DMS153 (cell line): Measurements from ENCODE around the gene RRP36.
A peak's percentile ranks its signal among the peaks of the same experiment; 100 is the strongest.
"Not testable (repeated sequence)": the region's sequence is repeated elsewhere in the genome, so short reads cannot be mapped to it uniquely, and the experiment has no call there.

Experiments
- DNase-seq: peaks from one replicate; lab custom pipeline; 2025; lab: John Stamatoyannopoulos, UW

The RRP36 gene, protein sequence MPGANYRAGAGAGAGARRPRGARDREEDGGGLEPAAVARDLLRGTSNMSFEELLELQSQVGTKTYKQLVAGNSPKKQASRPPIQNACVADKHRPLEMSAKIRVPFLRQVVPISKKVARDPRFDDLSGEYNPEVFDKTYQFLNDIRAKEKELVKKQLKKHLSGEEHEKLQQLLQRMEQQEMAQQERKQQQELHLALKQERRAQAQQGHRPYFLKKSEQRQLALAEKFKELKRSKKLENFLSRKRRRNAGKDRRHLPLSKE

DNA sequence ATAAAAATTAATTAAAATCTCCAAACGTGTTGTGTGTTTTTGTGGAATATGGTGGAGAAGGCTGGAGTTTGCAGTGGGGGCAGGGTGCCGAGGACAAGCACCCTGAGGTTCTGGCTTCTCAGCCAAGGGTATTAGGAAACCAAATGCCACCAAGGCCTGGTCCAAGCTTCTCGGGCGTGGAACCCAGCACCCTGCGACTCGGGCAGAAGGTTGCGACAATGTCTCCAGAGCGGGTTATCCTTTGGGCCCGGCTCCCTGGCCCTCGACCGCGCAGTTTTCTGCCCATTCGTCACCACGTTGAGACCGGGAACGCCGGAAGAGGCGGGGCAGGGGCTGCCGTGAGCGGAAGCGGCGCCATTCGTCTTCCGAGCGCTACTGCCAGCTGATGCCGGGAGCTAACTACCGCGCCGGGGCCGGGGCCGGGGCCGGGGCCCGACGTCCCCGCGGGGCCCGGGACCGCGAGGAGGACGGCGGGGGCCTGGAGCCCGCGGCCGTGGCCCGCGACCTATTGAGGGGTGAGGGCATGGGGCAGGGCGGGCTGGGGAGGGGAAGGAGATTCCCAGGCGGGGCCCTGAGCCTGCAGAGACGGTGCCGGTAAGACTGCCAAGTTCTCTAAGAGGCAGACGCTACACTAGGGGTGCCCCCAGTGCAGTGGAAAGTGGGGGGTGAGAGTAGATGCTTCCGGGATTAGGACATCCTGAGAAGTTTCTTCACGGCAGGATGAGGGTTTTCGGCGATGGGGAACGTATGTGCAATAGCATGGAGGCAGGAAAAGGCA is at the start of gene RRP36:
Gene RRP36 (plus strand): TSS at position 354 of the 778 bp plus-strand sequence. CDS start 32 bp downstream, at position 386.
- peak; percentile 21 for DNase-seq

DNA sequence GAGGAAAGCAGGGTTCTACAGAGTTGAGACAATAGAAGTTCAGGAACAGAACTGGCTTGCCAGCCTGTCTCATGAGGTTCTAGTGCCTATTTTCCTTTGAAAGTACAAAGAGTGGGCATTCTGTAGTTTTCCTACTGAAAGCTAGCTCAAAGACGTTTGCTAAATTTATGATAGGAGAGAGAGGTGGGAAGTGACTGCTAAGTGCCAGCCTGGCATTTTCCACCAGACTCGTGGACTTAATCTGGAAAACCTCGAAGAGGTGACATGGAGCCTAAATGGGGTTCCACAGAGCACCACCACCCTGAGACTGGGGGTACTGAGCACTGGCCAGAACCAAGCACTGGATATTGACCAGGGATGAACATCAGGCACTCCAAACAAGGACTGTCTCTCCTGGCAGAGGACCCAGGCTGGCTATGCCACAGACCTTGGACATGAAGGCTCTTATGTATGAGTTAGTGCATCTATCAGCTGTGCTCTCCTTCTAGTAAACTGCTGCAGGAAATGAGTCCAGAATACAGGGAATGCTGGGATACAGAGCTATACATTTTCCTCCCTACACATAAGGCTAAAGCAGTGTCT is 49.6 kb upstream of the RRP36 start:
- DNase-seq, result no peak

DNA sequence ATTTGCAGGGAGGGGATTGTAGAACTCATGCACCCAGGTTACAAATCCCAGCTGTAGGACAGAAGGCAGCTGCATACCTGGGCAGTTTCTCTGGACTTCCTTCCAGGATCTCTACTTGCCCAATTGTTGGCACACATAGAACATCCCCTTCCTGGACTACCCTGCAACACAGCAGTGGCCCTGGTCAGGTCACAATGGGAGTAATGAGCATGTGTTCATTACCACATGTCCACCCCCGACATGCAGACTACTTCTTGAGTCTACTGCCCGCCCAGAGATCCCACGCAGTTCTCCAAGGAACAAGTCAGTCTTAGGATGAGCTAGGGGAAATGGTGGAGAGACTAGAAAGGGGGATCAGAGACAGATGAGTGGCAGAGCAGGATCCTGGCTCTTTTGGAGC is 47.5 kb upstream of the RRP36 start:
- DNase-seq, result no peak

DNA sequence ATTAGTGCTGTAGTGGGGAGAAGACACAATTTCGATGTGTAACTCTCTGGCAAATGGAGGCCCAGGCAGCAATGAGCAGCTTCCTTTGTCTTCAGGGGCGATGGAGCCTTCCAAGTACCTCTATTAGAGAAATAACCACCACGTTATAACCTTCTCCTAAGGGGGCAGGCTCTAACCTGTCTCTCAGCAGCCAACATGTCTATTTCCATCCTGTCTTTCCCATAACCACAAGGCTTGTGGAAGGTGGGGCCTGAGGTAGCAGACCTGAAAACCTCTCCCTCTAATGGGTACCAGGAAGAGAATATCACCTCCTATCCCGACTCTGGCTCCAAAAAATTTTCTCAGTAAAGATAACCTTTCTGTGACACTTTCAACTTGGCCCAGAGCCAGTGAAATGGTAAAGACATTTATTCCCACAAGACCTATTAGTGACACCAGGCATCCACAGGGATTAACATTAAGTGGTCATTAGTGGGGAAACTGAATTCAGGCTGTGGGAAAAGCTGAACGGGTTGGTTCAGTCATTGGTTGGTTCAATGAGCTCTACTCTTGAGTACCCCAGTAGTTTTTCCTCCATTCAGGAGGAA is 46.4 kb upstream of the RRP36 start:
- DNase-seq, result no peak

DNA sequence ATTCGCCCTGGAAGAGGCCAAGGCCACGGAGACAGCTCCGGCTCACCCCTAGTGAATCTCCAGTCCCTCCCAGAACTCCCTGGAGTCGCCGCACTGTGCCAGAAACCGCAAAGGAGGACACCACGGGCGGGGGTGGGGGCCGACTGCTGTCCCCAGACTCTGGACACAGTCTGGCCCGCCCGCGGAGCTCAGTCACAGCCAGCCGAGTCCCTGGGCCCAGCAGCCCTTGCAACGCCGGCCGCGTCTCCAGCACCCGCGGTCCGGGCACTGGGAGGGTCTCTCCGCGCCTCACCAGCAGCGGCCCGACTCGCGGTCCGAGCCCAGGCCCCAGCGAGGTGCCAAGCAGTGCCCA is 43.0 kb upstream of the RRP36 start:
- DNase-seq, result no peak

DNA sequence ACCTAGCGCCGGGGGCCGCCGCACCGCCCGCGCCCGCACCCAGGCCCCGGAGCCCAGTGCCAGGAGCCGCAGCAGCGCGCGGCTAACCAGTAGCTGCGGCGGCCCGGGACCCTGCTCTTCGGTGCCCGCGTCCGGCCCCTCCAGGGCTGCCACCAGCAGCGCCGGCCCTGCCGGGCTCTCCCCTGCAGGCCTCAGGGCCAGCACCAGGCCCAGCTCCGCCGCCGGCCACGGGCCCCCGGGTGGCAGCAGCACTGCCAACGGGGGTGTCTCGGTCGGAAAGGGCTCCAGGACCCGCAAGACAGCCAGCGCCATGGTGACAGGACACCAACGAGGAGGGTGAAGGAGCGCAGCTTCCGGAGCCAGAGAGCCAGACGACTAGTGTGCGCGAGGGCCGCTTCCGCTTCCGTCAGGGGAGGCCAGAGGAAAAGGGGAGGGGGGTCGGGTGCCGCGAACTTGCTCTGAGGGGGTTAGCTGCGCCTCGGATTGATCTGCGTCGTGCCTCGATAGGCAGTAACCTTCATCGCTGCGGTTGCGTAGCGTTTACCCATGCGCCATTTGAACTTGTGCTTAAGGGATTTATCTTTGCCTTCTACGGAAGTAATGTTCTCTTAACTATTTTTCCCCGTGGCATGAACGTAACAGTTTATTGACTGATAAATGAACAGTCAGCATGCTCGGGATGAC is 42.4 kb upstream of the RRP36 start, which contains the start of gene PEX6:
Gene PEX6 (minus strand): TSS at position 343 of the 684 bp plus-strand sequence. CDS start 31 bp downstream, at position 312.
- peak; percentile 73 for DNase-seq

DNA sequence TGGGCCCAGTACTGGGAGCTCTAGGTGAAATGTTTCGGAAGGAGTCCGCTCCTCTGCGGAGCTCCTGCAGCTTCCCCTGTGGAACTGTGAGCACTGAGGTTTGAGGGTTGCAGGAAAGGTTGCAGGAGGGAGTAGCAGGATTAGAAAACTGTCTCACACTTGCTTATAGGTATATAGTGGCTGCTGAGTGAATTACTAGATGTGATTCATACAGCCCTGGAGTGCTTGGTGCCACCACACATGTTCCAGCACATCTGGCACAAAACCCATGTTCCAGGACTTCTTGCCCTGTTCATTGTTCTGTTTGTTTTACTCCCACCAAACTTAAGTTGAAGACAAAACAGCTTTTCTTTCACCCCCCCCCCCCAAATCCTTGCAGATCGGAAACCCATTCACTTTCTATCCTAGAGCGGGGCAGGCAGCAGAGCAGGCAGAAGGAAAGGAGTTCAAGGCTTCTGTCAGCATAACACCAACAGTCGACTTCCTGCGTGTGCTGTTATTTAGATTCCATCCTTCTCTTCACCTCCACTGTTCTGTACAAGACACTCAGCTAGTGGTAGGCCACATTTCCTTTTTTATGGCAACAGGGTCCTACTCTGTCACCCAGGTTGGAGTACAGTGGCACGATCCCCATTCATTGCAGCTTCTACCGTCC is 41.8 kb upstream of the RRP36 start:
- DNase-seq, result no peak

DNA sequence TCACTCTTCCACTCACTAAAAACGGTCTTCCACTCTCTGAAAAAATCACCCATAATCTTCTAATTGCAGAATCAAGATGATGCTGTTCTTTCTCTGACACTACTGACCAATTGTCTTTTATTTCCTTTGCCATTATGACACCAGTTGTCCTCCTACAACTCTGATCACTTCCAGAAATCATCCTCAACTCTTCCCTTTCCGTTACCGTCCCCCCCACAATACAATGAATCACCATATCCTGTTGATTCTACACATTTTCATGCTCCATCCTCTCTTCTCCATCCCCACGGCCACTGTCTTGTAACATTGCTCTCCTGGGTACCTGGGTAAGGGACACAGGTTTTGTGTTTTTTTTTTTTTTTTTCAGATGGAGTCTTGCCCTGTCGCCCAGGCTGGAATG is 39.6 kb upstream of the RRP36 start:
- DNase-seq, result no peak

DNA sequence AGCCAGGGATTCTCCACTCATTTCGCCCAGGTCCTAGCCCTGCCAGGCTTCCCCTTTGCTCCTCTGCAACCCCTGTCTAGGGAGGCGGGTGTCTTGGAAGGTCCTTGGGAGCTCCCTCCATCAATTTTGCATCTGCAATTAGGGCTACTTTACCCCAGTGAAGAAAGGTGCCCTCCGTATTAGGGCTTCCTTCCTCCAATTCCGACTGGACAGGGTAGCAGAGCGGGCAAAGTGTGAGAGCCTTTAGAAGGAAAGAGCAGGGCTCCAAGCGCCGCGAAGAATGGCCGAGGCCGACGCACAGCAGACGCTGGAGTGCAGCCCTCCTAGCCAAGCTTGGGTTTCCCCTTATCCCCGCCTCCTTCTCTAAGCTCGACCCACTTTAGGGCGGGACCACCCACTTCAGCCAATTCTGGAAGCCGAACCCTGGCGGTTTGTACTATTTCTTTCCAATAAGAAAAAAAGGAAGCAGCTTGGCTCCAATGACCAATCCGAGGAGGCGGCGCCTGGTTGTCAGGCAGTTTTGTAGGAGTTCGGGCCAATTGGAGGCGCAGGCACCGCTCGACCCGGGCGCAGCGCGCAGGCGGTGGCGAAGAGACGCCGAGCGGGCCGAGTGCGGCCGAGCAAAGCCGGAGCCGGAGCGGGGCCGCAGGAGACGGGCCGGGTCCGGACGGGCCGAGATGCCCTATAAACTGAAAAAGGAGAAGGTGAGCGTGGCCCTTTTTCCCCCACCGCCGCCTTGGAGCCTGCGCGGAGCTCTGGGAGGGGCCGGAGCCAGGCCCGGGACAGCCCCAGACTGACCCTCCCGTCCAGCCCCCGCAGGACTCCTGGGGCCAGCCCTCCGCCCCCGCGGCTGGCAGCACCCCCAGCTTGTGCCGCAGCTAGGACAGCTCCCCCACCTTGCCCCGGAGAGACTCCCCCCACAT is 37.2 kb upstream of the RRP36 start, which contains the start of gene PPP2R5D:
Gene PPP2R5D (plus strand): TSS at position 570 of the 923 bp plus-strand sequence. CDS start 108 bp downstream, at position 678.
- peak; percentile 99 for DNase-seq

DNA sequence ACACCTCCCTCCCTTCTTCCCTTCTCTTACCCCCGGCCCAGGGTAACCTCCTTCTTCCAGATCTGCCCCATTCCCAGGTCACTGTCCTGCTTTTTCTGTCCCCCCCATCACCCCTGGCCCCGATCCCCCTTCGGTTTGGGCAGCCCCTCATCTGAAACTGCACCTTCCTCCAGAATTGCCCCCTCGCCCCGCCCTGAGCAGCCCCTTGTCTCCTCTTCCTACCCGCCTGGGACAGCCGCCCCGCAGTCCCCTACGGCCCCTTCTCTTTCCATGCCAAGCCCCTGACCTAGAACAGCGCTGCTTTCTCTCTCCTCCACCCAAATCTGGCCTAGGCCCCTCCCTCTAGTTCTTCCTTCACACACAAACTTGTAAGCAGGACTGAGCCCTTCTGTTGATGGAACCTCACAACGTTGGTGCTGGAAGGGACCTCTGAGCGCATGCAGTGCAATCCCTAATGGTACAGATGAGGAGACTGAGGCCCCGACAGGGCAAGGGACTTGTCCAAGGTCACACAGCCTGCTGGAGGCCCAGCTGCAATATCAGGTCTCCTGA is 36.4 kb upstream of the RRP36 start:
- no peak for DNase-seq

DNA sequence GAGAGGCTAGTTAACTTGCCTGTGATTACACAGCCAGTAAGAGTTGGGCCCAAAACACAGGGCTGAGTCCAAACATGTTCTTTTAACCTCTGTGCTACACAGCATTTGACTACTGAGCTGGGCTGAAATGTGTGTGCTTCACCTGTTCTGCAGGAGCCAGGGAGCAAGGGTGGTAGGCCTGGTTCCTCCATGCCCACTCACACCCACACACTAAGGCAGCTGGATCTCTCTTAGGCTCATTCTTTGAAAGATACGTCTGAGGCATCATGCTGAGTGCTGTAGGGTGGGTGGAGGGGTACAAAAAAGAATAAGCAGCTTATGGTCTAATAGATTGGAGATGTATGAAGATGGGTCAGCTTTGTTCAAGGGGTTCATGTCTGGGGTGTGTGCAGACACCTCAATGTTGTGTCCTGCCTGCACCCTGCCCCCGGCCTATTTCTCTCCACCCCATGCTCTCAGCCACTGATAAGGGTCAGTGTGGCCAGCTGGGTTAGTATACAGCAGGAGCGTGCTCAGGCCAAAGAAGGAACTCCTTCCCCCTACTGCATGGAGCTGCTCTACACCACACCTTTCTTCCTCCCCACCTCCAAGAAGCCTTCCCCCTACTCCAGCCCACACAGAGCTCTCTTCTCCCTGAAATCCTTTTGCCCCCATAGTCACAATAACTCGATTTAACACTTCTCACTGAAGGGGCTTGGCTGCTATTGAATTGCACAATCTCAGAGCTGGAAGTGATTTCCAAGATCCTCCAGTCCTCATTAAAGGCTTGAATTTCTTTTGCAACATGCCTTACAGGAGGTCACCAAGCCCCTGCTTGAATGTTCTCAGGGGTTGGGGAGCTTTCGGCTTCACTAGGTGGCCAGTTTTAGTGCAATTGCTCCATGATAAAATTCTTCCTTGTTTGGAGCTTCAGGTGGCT is 33.6 kb upstream of the RRP36 start:
- no peak for DNase-seq

DNA sequence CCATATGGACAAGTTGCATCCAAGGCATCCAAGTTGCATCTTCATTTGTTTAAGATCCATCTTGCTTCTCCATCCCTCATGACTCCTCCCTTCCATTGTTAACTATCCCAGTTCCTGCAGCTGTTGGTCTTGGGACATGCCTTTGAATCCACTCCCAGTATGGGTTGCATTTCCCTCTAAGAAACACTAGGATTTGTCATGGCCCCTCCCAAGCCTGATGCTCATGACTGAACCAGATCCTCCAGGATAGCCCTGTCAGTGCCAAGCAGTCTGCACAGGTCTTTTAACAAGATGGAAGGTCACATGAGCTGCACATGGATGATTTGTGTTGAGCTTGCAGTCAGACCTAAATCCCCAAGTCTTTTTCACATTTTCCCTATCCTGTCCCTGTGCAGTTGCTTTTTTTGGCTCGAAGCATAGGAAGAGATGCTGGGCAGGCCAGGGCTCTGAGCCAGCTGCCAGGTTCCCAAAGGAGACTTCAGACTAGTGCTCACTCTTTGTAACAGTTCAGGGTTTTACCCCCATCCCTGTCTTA is 32.9 kb upstream of the RRP36 start:
- DNase-seq, result no peak

DNA sequence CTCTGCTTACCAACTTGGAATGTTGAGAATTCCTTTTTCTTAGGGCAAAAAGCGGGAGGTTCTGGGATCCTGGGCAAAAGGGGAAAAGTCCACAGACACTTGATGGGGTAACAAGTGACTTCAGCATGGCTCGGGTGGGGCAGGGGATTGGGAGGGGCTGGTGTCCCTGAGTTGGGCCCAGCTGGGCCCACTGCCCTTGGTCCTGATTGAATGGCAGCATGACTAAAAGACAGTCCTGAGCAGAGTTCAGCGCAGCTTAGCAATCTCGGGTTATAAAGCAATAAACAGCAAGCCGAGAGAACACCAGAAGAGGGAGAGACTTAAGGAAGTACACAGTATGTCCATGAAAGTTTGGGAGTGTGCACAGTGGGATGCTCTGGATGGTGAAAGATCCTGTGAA is 31.5 kb upstream of the RRP36 start:
- DNase-seq, result no peak

DNA sequence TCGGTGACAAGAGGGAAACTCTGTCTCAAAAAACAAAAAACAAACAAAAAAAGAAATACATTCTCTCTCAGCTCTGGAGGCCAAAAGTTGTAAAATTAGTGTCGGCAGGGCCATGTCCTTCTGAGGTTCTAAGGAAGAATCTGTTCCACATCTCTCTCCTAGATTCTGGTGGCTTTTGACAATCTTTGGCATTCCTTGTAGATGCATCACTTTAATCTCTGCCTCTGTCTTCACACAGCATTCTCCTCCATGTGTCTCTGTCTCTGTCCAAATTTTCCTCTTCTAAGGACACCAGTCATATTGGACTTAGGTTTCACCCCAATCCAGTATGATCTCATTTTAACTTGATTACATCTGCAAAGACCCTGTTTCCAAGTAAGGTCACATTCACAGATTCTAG is 28.0 kb upstream of the RRP36 start:
- DNase-seq, result no peak

DNA sequence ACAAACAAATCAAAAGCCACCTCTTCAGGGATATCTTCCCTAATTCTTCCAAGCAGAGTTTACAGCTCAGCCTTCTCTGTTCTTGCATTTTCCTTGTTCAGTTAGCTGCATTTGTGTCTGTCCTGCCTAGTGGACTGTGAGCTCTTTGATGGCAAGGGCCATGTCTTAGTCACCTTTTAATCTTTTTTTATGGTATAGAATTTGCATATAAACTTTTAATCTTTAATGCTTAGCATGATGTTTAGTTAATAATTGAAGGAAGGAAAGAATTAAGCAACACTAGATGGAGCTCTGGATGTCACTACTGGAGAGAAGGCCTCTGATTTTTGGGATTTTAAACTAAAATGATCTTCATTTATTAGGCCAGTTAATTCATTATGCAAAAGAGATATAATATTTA is 24.9 kb upstream of the RRP36 start:
- DNase-seq, result no peak

DNA sequence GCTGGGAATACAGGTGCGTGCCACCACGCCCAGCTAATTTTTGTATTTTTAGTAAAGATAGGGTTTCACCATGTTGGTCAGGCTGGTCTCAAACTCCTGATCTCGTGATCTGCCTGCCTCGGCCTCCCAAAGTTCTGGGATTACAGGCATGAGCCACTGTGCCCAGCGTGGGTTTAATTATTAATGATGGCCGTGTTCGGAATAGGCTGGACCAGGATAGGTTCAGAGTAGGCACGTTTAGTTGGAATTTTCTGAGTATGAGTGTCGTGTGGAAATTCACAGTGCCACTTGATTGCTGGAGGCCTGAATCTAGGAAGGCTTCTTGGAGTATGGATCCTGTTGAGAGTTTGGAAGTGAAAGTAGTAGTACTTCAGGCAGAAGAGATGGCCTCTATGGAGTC is 23.2 kb upstream of the RRP36 start:
- DNase-seq, result not testable (repeated sequence)

DNA sequence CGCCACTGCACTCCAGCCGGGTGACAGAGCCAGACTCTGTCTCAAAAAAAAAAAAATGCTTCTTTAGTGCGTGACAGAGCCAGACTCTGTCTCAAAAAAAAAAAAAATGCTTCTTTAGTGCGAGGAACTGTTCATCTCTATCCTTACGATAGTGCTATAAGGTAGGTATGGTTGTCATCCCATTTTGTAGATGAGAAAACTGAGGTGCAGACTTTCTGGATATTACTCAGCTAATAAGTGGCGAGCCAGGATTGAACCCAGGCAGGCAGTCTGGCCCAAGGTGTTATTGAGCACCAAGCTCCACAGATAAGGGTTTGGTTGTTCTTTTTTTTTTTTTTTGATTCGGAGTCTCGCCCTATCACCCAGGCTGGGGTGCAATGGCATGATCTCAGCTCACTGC is 19.6 kb upstream of the RRP36 start:
- no peak for DNase-seq

DNA sequence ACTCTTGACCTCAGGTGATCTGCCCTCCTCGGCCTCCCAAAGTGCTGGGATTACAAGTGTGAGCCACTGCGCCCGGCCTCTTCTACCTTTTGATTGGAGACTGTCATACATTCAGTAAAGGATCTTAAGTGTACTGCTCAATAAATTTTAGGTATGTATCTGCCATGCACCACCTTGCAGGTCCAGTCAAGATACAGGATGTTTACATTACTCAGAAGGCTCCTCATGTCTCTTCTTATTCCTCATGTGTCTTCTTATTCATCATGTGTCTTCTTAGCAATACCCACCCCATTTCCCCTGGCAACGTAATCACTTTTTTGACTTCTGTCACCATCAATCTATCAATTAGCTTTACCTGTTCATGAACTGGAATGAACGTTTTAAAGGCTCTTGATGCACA is 15.6 kb upstream of the RRP36 start:
- DNase-seq, result no peak

DNA sequence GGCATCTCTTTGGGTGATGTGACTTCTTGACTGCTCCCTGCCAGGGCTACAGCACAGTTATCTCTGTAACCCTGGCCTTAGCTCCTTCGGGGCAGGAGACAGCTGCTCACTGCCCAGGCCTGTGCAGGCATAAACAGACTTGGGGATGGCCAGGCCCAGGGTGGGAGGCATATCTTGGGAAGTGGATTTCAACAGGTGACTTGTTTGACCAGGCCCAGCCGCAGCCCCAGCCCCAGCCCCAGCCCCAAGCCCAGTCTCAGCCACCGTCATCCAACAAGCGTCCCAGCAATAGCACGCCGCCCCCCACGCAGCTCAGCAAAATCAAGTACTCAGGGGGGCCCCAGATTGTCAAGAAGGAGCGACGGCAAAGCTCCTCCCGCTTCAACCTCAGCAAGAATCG is 15.2 kb upstream of the RRP36 start:
- DNase-seq, result no peak
